HEK293T (cell line): ENCODE results near the gene HOXC6.

ENCODE experiments used
- CTCF ChIA-PET: fragments of 350-600 bp; formaldehyde crosslinking; extraction: SDS; loops from one replicate; lab custom pipeline; 2021; ENCODE audit warnings: antibody characterized with exemption, inconsistent platforms; lab: Yijun Ruan, JAX
- POLR2A ChIA-PET: fragments of 350-600 bp; formaldehyde crosslinking; extraction: SDS; loops from one replicate; lab custom pipeline; 2020; ENCODE audit warnings: antibody characterized with exemption, inconsistent platforms; lab: Yijun Ruan, JAX
- DNase-seq: peaks from one replicate; pipeline ENCODE4 v3.0.0; 2012; ENCODE audit warnings: mixed read lengths; ENCODE audit errors: extremely low spot score
- ARNT ChIP-seq: fragments of 450-650 bp; IDR thresholded peaks from 2 replicates; pipeline ENCODE4 v1.6.1; 2017; ENCODE audit warnings: mild to moderate bottlenecking
- BHLHE40 ChIP-seq: fragments of 450-650 bp; IDR thresholded peaks from 2 replicates; pipeline ENCODE4 v1.6.1; 2016; ENCODE audit warnings: mild to moderate bottlenecking, moderate library complexity, borderline replicate concordance
- CTBP1 ChIP-seq: fragments of 450-650 bp; IDR thresholded peaks from 2 replicates; pipeline ENCODE4 v1.6.1; 2016; ENCODE audit warnings: borderline replicate concordance
- ELF4 ChIP-seq: fragments of 450-650 bp; IDR thresholded peaks from 2 replicates; pipeline ENCODE4 v1.6.1; 2017; ENCODE audit warnings: antibody characterized with exemption
- FOXA1 ChIP-seq: fragments of 450-650 bp; IDR thresholded peaks from 2 replicates; pipeline ENCODE4 v1.6.1; 2016; ENCODE audit warnings: mild to moderate bottlenecking
- FOXK2 ChIP-seq: fragments of 450-650 bp; IDR thresholded peaks from 2 replicates; pipeline ENCODE4 v1.6.1; 2016; ENCODE audit warnings: mild to moderate bottlenecking
- FOXM1 ChIP-seq: fragments of 450-650 bp; IDR thresholded peaks from 2 replicates; pipeline ENCODE4 v1.6.1; 2017; ENCODE audit warnings: mild to moderate bottlenecking, borderline replicate concordance
- HDGF ChIP-seq: fragments of 450-650 bp; IDR thresholded peaks from 2 replicates; pipeline ENCODE4 v1.6.1; 2017; ENCODE audit warnings: antibody characterized with exemption, borderline replicate concordance
- L3MBTL2 ChIP-seq: fragments of 450-650 bp; conservative IDR thresholded peaks from 2 replicates; pipeline ENCODE4 v1.6.1; 2016; ENCODE audit warnings: mild to moderate bottlenecking
- LEF1 ChIP-seq: fragments of 450-650 bp; IDR thresholded peaks from 2 replicates; pipeline ENCODE4 v1.6.1; 2017; ENCODE audit warnings: mild to moderate bottlenecking, borderline replicate concordance
- NFRKB ChIP-seq: fragments of 450-650 bp; IDR thresholded peaks from 2 replicates; pipeline ENCODE4 v1.6.1; 2016; ENCODE audit warnings: mild to moderate bottlenecking, moderate library complexity
- SP1 ChIP-seq: fragments of 450-650 bp; IDR thresholded peaks from 2 replicates; pipeline ENCODE4 v1.6.1; 2017
- SUZ12 ChIP-seq: fragments of 450-650 bp; IDR thresholded peaks from 2 replicates; pipeline ENCODE4 v1.6.1; 2016; ENCODE audit warnings: mild to moderate bottlenecking
- TARDBP ChIP-seq: fragments of 450-650 bp; IDR thresholded peaks from 2 replicates; pipeline ENCODE4 v1.6.1; 2016
- ZNF384 ChIP-seq: fragments of 450-650 bp; IDR thresholded peaks from 2 replicates; pipeline ENCODE4 v1.6.1; 2016
- TF ChIP-seq, protein P1 (sequence below): fragments of 450-650 bp; IDR thresholded peaks from 2 replicates; pipeline ENCODE4 v1.6.1; 2016

HOXC6 gene

DNA sequence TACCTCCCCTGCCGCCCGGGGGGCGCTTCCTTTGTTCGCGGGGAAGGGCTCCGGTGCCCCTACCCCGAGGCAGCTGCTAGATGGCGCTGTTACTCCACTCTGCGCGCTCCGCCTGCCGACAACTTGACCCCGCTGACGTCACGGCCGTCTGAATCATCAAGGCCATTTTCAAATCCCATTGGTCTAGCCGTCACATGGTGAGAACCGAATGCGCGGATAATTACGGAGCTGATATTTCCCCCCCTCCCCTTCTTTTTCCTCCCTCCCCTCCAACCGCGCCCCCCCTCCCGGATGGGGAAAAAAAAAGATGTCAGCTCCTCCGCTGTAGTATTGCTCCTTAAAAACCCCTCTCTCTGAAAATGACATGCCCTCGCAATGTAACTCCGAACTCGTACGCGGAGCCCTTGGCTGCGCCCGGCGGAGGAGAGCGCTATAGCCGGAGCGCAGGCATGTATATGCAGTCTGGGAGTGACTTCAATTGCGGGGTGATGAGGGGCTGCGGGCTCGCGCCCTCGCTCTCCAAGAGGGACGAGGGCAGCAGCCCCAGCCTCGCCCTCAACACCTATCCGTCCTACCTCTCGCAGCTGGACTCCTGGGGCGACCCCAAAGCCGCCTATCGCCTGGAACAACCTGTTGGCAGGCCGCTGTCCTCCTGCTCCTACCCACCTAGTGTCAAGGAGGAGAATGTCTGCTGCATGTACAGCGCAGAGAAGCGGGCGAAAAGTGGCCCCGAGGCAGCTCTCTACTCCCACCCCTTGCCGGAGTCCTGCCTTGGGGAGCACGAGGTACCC, 43.1 kb upstream of the HOXC6 start, which contains the start of gene HOXC10:
TSS of gene HOXC10 (plus strand) at position 246 of the 791 bp plus-strand sequence. CDS start at position 360, 114 bp downstream.
- ChIA-PET POLR2A (interaction anchor here (0.5 to 4.9 kb wide), 11 partner anchors 12 to 223 kb away, joined by 3 to 69 read pairs (median 4); partner anchors contain the start of genes HOXC11 and HOXC9), CTCF (interaction anchor here (0.6 to 5.6 kb wide), 40 partner anchors 9 to 357 kb away, joined by 3 to 44 read pairs (median 3); partner anchors contain the start of genes HOXC4, HOXC5, HOXC6 and HOXC8)
- DNase-seq: peak; percentile 85
- TF ChIP-seq ELF4: no peak
- TF ChIP-seq TARDBP: no peak
- TF ChIP-seq FOXA1: no peak

DNA sequence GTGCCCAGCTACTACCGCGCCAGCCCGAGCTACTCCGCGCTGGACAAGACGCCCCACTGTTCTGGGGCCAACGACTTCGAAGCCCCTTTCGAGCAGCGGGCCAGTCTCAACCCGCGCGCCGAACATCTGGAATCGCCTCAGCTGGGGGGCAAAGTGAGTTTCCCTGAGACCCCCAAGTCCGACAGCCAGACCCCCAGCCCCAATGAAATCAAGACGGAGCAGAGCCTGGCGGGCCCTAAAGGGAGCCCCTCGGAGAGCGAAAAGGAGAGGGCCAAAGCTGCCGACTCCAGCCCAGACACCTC, 42.6 kb upstream of the HOXC6 start:
- TF ChIP-seq FOXM1 (no peak), L3MBTL2 (peak; percentile 64), SUZ12 (no peak)
- DNase-seq: no peak
- ChIA-PET POLR2A (interaction anchor here (0.5 to 4.9 kb wide), 10 partner anchors 10 to 222 kb away, joined by 3 to 69 read pairs (median 4); partner anchors contain the start of genes HOXC5 and HOXC9), CTCF (interaction anchor here (0.6 to 5.6 kb wide), 12 partner anchors 13 to 230 kb away, joined by 3 to 44 read pairs (median 5); partner anchors contain the start of gene HOXC9)

DNA sequence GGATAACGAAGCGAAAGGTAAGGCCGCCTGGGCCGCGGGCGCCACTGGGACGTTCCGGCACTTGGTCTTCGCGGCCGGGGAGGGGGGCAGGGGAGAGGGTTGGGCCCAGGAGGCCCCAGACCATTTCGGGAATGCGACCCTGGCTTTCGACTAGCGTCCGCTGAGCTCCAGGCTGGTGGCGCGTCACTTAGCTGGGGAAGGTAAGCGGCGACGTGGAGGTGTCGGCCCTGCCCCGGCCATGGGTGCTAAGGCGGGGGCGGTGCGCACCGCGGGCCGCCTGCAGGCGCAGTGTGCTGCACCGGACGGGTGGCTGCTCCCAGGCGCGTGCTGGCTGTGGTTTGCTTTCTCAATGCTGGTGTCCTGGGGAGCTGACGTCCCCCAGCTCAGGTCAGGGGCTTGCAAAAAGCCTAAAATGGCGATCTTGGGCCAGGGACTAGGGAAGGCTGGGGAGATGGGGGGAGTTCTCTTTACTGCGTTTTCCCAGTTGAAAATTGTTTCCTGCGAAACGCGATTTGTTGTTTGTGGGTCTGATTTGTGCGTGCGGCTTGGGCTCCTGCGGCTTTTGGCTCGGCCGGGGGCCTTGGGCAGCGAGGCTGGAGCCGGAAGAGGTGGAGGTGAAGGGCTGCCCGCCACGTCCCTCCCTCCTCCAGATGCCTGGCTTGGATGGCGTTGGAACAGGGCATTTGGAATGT, 42.1 kb upstream of the HOXC6 start:
- CTCF ChIA-PET: interaction anchor here (0.5 to 5.6 kb wide), 12 partner anchors 12 to 241 kb away, joined by 3 to 44 read pairs (median 5); partner anchors contain the start of gene HOXC9
- POLR2A ChIA-PET: interaction anchor here (0.5 to 4.9 kb wide), 5 partner anchors 10 to 47 kb away, joined by 3 to 69 read pairs (median 3); partner anchors contain the start of genes HOXC5 and HOXC9
- TF ChIP-seq CTBP1: peak; percentile 33; the same call in 1 of the 2 replicates
- no peak for TF ChIP-seq ZNF384
- no peak for TF ChIP-seq HDGF
- no peak for TF ChIP-seq ELF4
- no peak; the same call in 1 of the 2 replicates for TF ChIP-seq L3MBTL2
- no peak for TF ChIP-seq SP1
- no peak for TF ChIP-seq FOXK2
- TF ChIP-seq LEF1: no peak
- DNase-seq: no peak

DNA sequence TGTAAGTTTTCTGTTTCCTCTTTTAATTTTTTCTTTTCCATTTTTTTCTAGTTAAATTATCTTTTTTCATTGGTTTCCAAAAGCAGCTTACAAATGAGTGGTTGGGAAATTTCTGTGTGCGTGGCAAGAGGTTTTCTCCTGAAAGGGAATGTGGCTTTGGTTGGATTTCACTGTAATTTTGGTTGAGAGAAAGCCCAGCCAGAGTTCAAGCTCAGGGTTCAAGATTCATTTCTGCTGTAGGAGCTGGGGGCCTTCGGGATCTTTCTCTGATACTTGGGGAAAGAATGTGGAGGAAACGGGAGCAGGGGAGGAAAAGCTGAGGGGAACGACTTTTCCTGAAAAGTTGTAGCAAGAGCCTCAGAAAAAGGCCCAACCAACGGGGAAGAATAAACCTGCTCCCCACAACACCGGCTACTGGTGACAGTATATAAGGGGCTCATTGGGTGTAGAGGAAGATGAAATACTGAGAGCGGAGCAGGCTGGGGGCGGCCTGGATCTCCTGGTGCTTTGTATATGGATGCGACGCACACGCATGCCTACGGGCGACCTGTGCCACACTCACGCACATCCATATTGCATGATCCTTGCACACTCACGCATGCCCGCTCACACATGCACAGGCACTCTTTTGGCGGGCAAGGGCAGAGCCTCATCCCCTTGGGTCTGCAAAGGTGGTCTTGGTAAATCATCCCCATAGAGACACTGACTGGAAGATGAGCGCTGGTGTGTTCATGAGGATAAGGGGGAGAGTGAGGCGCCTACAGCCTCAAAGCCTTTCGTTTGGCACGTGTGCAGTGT, 41.4 kb upstream of the HOXC6 start:
- CTCF ChIA-PET: interaction anchor here (1.0 to 5.6 kb wide), 7 partner anchors 12 to 228 kb away, joined by 3 to 44 read pairs (median 20); partner anchors contain the start of genes HOXC13 and HOXC9
- TF ChIP-seq LEF1: no peak
- no peak for TF ChIP-seq HDGF
- TF ChIP-seq, protein P1, sequence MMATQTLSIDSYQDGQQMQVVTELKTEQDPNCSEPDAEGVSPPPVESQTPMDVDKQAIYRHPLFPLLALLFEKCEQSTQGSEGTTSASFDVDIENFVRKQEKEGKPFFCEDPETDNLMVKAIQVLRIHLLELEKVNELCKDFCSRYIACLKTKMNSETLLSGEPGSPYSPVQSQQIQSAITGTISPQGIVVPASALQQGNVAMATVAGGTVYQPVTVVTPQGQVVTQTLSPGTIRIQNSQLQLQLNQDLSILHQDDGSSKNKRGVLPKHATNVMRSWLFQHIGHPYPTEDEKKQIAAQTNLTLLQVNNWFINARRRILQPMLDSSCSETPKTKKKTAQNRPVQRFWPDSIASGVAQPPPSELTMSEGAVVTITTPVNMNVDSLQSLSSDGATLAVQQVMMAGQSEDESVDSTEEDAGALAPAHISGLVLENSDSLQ: no peak
- no peak for TF ChIP-seq SP1
- no peak for TF ChIP-seq FOXA1
- no peak for TF ChIP-seq ZNF384
- TF ChIP-seq ARNT: no peak
- TF ChIP-seq FOXK2: no peak
- no peak for TF ChIP-seq BHLHE40
- no peak for TF ChIP-seq CTBP1
- no peak for TF ChIP-seq FOXM1
- TF ChIP-seq L3MBTL2: no peak
- no peak for TF ChIP-seq ELF4
- TF ChIP-seq NFRKB: no peak
- TF ChIP-seq TARDBP: no peak
- TF ChIP-seq SUZ12: no peak
- no peak for DNase-seq
- POLR2A ChIA-PET: interaction anchor here (0.8 to 4.9 kb wide), 4 partner anchors 12 to 310 kb away, joined by 3 to 69 read pairs (median 4); partner anchors contain the start of genes HOXC5, HOXC8 and HOXC9

DNA sequence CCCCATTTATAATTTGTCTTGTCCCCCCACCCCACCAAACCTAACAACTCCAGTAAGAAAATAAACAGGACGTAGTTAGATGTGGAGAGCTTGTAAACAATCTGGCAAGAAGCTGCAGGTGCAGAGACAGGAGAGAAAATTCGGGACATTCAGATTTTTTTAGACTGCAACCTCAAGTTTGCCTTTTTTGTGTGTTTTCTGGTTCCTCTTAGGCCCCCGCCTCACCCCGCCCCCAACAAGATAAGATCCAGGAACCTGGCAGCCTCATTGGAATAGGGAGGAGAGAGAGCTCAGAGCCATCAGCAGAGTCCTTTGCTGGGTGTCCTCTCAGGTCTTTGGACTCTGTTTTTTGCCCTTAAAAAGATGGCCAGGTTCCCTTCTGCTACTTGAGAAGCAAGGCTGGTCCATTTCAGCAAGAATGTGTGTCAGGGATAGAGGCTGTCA, 40.4 kb upstream of the HOXC6 start:
- ChIA-PET POLR2A (interaction anchor here (0.6 to 4.9 kb wide), 8 partner anchors 11 to 311 kb away, joined by 3 to 69 read pairs (median 3); partner anchors contain the start of genes HOXC8 and HOXC9), CTCF (interaction anchor here (0.6 to 5.6 kb wide), 15 partner anchors 10 to 369 kb away, joined by 3 to 44 read pairs (median 4); partner anchors contain the start of gene HOXC13)
- no peak for TF ChIP-seq FOXM1
- TF ChIP-seq LEF1: no peak
- no peak for TF ChIP-seq NFRKB
- TF ChIP-seq CTBP1: no peak
- no peak for TF ChIP-seq ARNT
- no peak for TF ChIP-seq SUZ12
- no peak for TF ChIP-seq HDGF
- no peak for TF ChIP-seq BHLHE40
- no peak for TF ChIP-seq L3MBTL2
- TF ChIP-seq ZNF384: no peak
- TF ChIP-seq TARDBP: no peak
- DNase-seq: no peak

DNA sequence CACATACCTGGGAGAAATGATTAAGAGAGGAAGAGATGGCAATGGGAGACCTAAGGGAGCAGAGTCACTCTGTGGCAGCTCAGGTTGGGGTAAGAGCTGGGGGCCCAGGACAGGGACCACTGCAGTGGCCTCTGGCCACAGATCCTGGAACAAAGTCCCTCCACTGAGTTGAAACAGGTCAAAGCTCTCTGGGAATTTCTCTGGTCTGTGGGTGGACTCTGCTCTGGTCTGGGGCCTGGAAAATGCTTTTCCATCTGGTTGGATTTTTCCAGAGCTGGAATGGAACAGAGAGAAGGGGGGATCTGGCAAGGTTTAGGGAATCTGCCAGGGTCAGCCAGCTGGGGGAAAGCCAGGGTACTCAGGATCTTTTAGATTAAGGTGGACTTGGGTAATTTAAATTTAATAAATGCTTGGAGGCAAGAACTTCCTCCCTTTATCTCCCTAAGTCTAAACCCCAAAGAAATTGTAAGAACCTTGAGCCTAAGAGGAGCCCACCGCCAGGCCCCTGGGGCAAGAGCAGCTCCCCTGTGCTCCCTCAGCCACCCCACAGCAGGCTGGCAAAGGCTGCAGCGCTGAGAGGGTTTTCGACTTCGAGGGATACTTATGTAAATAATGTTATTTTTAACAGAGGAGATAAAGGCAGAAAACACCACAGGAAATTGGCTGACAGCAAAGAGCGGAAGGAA, 39.6 kb upstream of the HOXC6 start:
- DNase-seq: no peak
- CTCF ChIA-PET: interaction anchor here (1.0 to 5.6 kb wide), 12 partner anchors 9 to 368 kb away, joined by 3 to 44 read pairs (median 4); no protein-coding TSS in a partner anchor
- POLR2A ChIA-PET: interaction anchor here (0.6 to 4.9 kb wide), 6 partner anchors 10 to 228 kb away, joined by 3 to 69 read pairs (median 3); partner anchors contain the start of gene HOXC9
- TF ChIP-seq L3MBTL2 (no peak), CTBP1 (no peak), FOXK2 (no peak), NFRKB (no peak), FOXM1 (no peak), SP1 (no peak)
- TF ChIP-seq, protein P1: no peak
